Measurements from ENCODE around the gene ZNF146. TPM values are rescaled to one million over a fixed set of nuclear protein-coding genes. Genes with fewer than 3 reads are reported as not detected.

The ZNF146 gene
- total and polyA plus RNA-seq, 3 experiments from 2014 or later = 80.6 to 129 (median 122) TPM

GRCh38 chr19:36256853-36257519 lies 42.1 kb downstream of the ZNF146 start:
- no peak overlapping the region for H3K4me3 Mint-ChIP-seq
- peaks cover 0 to 44% (median 25%) of the 10 kb centered on the region in 5 donors for H3K9me3 Mint-ChIP-seq
- Histone ChIP-seq H3K27ac (ENCODE audit: low read depth, low read length) (no peak overlapping the region), H3K27me3 (ENCODE audit: insufficient read depth, low read length, poor library complexity, severe bottlenecking) (no peaks in the 10 kb centered on the region), H3K4me3 (ENCODE audit: low read length) (no peak overlapping the region), H3K9me3 (ENCODE audit: low read length) (no peaks in the 10 kb centered on the region), H3K36me3 (ENCODE audit: insufficient read depth, low read length) (no peaks in the 10 kb centered on the region), H3K4me1 (ENCODE audit: insufficient read depth, low read length) (no peaks in the 10 kb centered on the region)
- POLR2A ChIA-PET = no interaction called here
- no peak overlapping the region for H3K27ac Mint-ChIP-seq
- no peaks in the 10 kb centered on the region for H3K4me1 Mint-ChIP-seq
- H3K36me3 Mint-ChIP-seq = peaks cover 0 to 15% (median 1%) of the 10 kb centered on the region in 3 donors
- H3K27me3 Mint-ChIP-seq = peaks cover 2 to 5% of the 10 kb centered on the region in 2 donors
- CTCF ChIA-PET = no interaction called here
- DNase-seq = no peak

DNA sequence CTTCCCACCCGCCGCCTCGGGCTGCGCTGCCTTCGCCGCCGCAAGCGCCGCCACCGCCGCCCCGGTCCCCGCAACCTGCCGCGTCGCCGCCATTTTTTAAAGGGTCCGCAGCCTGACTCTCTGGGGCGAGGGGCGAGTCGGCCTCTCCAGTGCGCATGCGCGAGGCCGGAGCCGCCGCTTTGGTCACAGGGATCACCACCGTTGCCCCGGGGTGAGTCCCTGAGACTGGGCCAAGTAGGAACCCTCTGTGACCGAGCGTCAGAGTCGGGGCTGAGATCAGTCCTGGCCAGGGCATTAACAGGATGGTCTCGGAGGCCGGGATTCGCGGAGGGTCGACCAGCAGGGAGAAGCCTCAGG lies 42.6 kb downstream of the ZNF146 start:
- H3K9me3 ChIP-seq (ENCODE audit: low read length) = no peaks in the 10 kb centered on the region
- Mint-ChIP-seq H3K27me3 (peaks cover 4 to 5% of the 10 kb centered on the region in 2 donors), H3K4me3 (no peak overlapping the region), H3K27ac (no peak overlapping the region), H3K9me3 (peaks cover 0 to 43% (median 25%) of the 10 kb centered on the region in 5 donors), H3K36me3 (peaks cover 0 to 15% (median 1%) of the 10 kb centered on the region in 3 donors), H3K4me1 (no peaks in the 10 kb centered on the region)
- POLR2A ChIA-PET = no interaction called here
- no peak overlapping the region for H3K4me3 ChIP-seq (ENCODE audit: low read length)
- no peaks in the 10 kb centered on the region for H3K4me1 ChIP-seq (ENCODE audit: insufficient read depth, low read length)
- H3K36me3 ChIP-seq (ENCODE audit: insufficient read depth, low read length) = no peaks in the 10 kb centered on the region
- H3K27ac ChIP-seq (ENCODE audit: low read depth, low read length) = no peak overlapping the region
- CTCF ChIA-PET = no interaction called here
- DNase-seq = no peak
- no peaks in the 10 kb centered on the region for H3K27me3 ChIP-seq (ENCODE audit: insufficient read depth, low read length, poor library complexity, severe bottlenecking)

DNA sequence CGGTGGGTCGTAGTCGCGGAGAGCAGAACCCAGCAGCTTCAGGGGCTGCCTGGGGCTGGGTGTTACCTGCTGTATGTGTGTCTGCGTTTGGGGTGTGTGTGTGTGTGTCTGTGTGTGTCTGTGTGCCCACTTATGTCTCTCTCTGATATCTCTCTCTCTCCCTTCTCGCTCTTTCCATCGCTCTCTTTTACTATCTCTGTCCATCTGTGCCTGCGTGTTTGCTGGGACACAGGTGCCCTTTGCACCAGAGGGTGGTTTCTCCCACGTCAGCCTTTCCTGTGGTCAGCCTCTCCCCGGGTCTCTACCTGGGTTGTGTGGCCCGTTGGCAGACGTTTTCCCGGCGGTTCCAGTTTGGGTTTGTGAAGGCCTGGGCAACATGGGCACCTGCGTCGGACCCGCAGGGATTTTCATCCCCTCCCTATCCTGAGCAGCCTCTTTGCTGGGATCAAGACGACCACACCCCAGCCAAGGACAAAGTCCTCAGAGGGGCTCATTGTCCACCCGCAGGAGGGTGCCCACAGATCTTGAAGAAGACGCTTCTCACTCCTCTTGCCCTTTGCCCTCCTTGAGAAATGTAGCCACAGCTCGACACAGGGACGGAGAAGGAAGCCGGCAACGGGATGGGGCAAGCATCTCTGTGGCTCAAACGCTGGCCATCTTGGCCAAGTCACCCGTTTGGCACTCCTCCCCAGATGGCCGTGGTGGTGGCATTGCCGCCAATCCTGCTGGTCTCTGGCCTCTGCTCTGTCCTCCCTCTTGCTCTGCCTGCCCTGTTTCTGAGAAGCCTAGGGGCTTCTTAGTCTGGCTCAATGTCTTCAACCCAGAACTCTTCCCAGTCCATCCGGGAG lies 43.3 kb downstream of the ZNF146 start:
- peaks cover 5 to 6% of the 10 kb centered on the region in 2 donors for H3K27me3 Mint-ChIP-seq
- H3K4me1 Mint-ChIP-seq = no peaks in the 10 kb centered on the region
- no peaks in the 10 kb centered on the region for H3K9me3 ChIP-seq (ENCODE audit: low read length)
- no peaks in the 10 kb centered on the region for H3K36me3 ChIP-seq (ENCODE audit: insufficient read depth, low read length)
- no peak overlapping the region for H3K27ac ChIP-seq (ENCODE audit: low read depth, low read length)
- no peak for DNase-seq
- no peak overlapping the region for H3K4me3 ChIP-seq (ENCODE audit: low read length)
- H3K36me3 Mint-ChIP-seq = peaks cover 0 to 17% (median 1%) of the 10 kb centered on the region in 3 donors
- no peaks in the 10 kb centered on the region for H3K27me3 ChIP-seq (ENCODE audit: insufficient read depth, low read length, poor library complexity, severe bottlenecking)
- POLR2A ChIA-PET = no interaction called here
- H3K4me1 ChIP-seq (ENCODE audit: insufficient read depth, low read length) = no peaks in the 10 kb centered on the region
- peaks cover 0 to 47% (median 27%) of the 10 kb centered on the region in 5 donors for H3K9me3 Mint-ChIP-seq
- CTCF ChIA-PET = no interaction called here
- H3K4me3 Mint-ChIP-seq = no peak overlapping the region
- H3K27ac Mint-ChIP-seq = no peak overlapping the region

DNA sequence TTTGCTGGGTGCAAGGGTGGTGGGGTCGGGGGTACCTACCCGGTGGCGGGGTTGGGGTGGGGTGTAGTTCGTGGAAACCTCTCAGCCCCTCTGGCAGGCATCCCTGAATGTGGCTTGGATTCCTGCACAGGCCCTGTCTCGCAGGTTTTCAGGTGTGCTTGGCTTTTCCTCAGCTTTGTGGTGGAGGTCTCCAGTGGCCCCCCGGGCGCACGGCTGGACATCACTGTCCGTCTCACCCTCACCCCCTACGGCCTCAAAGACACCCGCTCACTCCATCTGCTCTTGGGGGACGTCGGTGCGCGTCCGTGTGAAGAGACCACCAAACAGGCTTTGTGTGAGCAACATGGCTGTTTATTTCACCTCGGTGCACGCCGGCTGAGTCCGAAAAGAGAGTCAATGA lies 44.3 kb downstream of the ZNF146 start:
- Histone ChIP-seq H3K9me3 (ENCODE audit: low read length) (no peaks in the 10 kb centered on the region), H3K27ac (ENCODE audit: low read depth, low read length) (no peak overlapping the region), H3K4me1 (ENCODE audit: insufficient read depth, low read length) (no peaks in the 10 kb centered on the region), H3K27me3 (ENCODE audit: insufficient read depth, low read length, poor library complexity, severe bottlenecking) (no peaks in the 10 kb centered on the region), H3K4me3 (ENCODE audit: low read length) (no peak overlapping the region), H3K36me3 (ENCODE audit: insufficient read depth, low read length) (no peaks in the 10 kb centered on the region)
- no peak for DNase-seq
- Mint-ChIP-seq H3K4me3 (no peak overlapping the region), H3K36me3 (peaks cover 0 to 25% (median 1%) of the 10 kb centered on the region in 3 donors), H3K27me3 (peaks cover 5 to 7% of the 10 kb centered on the region in 2 donors), H3K9me3 (peaks cover 0 to 50% (median 28%) of the 10 kb centered on the region in 5 donors), H3K27ac (no peak overlapping the region), H3K4me1 (no peaks in the 10 kb centered on the region)
- POLR2A ChIA-PET = no interaction called here
- CTCF ChIA-PET = no interaction called here

DNA sequence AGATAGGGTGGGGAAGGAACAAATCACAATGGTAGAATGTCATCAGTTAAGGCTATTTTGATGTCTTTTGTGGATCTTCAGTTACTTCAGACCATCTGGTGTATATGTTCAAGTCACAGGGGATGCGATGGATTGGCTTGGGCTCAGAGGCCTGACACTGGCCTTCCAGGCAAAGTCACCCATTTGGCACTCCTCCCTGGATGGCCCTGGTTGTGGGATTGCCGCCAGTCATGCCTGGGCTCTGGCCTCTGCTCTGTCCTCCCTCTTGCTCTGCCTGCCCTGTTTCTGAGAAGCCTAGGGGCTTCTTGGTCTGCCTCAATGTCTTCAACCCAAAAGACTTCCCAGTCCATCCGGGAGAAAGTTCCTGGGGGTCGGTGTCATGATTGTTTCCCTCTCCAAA lies 50.2 kb downstream of the ZNF146 start:
- Histone ChIP-seq H3K36me3 (ENCODE audit: insufficient read depth, low read length) (no peaks in the 10 kb centered on the region), H3K27ac (ENCODE audit: low read depth, low read length) (no peak overlapping the region), H3K4me3 (ENCODE audit: low read length) (no peak overlapping the region), H3K27me3 (ENCODE audit: insufficient read depth, low read length, poor library complexity, severe bottlenecking) (no peaks in the 10 kb centered on the region), H3K9me3 (ENCODE audit: low read length) (no peaks in the 10 kb centered on the region), H3K4me1 (ENCODE audit: insufficient read depth, low read length) (no peaks in the 10 kb centered on the region)
- CTCF ChIA-PET = no interaction called here
- Mint-ChIP-seq H3K9me3 (peaks cover 0 to 47% (median 21%) of the 10 kb centered on the region in 5 donors), H3K36me3 (peaks cover 0 to 20% (median 5%) of the 10 kb centered on the region in 3 donors), H3K4me1 (no peaks in the 10 kb centered on the region), H3K27me3 (peaks cover 0 to 5% of the 10 kb centered on the region in 2 donors), H3K4me3 (no peak overlapping the region), H3K27ac (no peak overlapping the region)
- POLR2A ChIA-PET = no interaction called here
- no peak for DNase-seq

- ChIA-PET CTCF (no interaction called here), POLR2A (no interaction called here)
- Histone ChIP-seq H3K27me3 (ENCODE audit: insufficient read depth, low read length, poor library complexity, severe bottlenecking) (no peaks in the 10 kb centered on the region), H3K4me1 (ENCODE audit: insufficient read depth, low read length) (no peaks in the 10 kb centered on the region), H3K9me3 (ENCODE audit: low read length) (no peaks in the 10 kb centered on the region), H3K4me3 (ENCODE audit: low read length) (no peak overlapping the region), H3K36me3 (ENCODE audit: insufficient read depth, low read length) (no peaks in the 10 kb centered on the region), H3K27ac (ENCODE audit: low read depth, low read length) (no peak overlapping the region)
- Mint-ChIP-seq H3K27ac (peak overlapping the region in 1 of 8 donors; percentile 65), H3K27me3 (peaks cover 0 to 5% of the 10 kb centered on the region in 2 donors), H3K9me3 (peaks cover 0 to 47% (median 21%) of the 10 kb centered on the region in 5 donors), H3K4me3 (no peak overlapping the region), H3K36me3 (peaks cover 0 to 20% (median 5%) of the 10 kb centered on the region in 3 donors), H3K4me1 (no peaks in the 10 kb centered on the region)
- DNase-seq = no peak
Observed at GRCh38 chr19:36265856-36266374, 51.0 kb downstream of the ZNF146 start.

DNA sequence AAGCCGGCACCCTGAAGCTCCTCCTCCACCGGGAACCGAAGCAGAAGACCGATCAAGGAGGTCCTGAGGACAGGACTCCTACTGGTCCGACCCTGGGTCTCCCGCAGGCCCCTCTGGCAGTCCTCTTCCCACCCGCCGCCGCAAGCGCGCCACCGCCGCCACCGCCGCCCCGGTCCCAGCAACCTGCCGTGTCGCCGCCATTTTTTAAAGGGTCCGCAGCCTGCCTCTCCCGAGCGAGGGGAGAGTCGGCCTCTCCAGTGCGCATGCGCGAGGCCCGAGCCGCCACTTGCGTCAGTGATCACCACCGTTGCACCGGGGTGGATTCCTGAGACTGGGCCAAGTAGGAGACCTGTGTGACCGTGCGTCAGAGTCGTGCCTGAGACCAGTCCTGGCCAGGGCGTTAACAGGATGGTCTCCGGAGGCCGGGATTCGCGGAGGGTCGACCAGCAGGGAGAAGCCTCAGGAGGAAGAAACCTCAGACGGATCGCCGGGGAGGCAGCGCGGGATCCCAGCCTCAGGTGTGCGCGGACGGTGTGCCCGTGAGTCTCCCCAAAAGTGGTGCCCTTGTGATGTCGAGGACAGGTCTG lies 51.6 kb downstream of the ZNF146 start:
- no peaks in the 10 kb centered on the region for H3K27me3 ChIP-seq (ENCODE audit: insufficient read depth, low read length, poor library complexity, severe bottlenecking)
- H3K36me3 ChIP-seq (ENCODE audit: insufficient read depth, low read length) = no peaks in the 10 kb centered on the region
- H3K27me3 Mint-ChIP-seq = peaks cover 0 to 5% of the 10 kb centered on the region in 2 donors
- H3K9me3 Mint-ChIP-seq = peaks cover 0 to 47% (median 21%) of the 10 kb centered on the region in 5 donors
- no peak for DNase-seq
- H3K36me3 Mint-ChIP-seq = peaks cover 0 to 20% (median 5%) of the 10 kb centered on the region in 3 donors
- peak overlapping the region in 1 of 8 donors; percentile 65 for H3K27ac Mint-ChIP-seq
- H3K9me3 ChIP-seq (ENCODE audit: low read length) = no peaks in the 10 kb centered on the region
- no peak overlapping the region for H3K4me3 ChIP-seq (ENCODE audit: low read length)
- H3K4me1 Mint-ChIP-seq = no peaks in the 10 kb centered on the region
- POLR2A ChIA-PET = no interaction called here
- H3K27ac ChIP-seq (ENCODE audit: low read depth, low read length) = no peak overlapping the region
- no peaks in the 10 kb centered on the region for H3K4me1 ChIP-seq (ENCODE audit: insufficient read depth, low read length)
- H3K4me3 Mint-ChIP-seq = no peak overlapping the region
- CTCF ChIA-PET = no interaction called here

Data from CD8-positive, alpha-beta memory T cell (primary cell).